ENCODE results near the gene PLPP1. TPM values are rescaled to one million over a fixed set of nuclear protein-coding genes. Genes with fewer than 3 reads are reported as not detected.
A peak's percentile ranks its signal among the peaks of the same experiment; 100 is the strongest.

PLPP1 gene
- total and polyA plus RNA-seq, 8 donors, result 56.2 to 93.6 (median 85.1) TPM

- TF ChIP-seq CTCF (IDR thresholded peaks at IDR 0.05), result no peak
- Histone ChIP-seq H3K36me3 (peaks cover 0 to 52% of the 10 kb centered on the region in 2 donors), H3K4me1 (peaks cover 0 to 13% of the 10 kb centered on the region in 2 donors), H3K9me3 (no peaks in the 10 kb centered on the region), H3K27ac (no peak overlapping the region), H3K4me3 (no peak overlapping the region), H3K27me3 (no peaks in the 10 kb centered on the region)
- DNase-seq (peak in 1 of 4 donors; percentile 19), ATAC-seq (peak; percentile 21)
- intact Hi-C loops (cut with DNase I), result no loop called here
These were observed 115.5 kb downstream of the PLPP1 start for GRCh38 chr5:55418994-55419968.

GRCh38 chr5:55416306-55416705, 118.5 kb downstream of the PLPP1 start:
- no peaks in the 10 kb centered on the region for H3K27me3 ChIP-seq
- peaks cover 0 to 37% of the 10 kb centered on the region in 2 donors for H3K36me3 ChIP-seq
- ATAC-seq, result no peak
- H3K4me1 ChIP-seq, result peaks cover 0 to 13% of the 10 kb centered on the region in 2 donors
- DNase-seq, result no peak
- no peak overlapping the region for H3K4me3 ChIP-seq
- intact Hi-C loops (cut with DNase I), result no loop called here
- TF ChIP-seq CTCF (IDR thresholded peaks at IDR 0.05), result no peak
- H3K9me3 ChIP-seq, result no peaks in the 10 kb centered on the region
- no peak overlapping the region for H3K27ac ChIP-seq

GRCh38 chr5:55415071-55415470, 119.7 kb downstream of the PLPP1 start:
- intact Hi-C loops (cut with DNase I), result no loop called here
- DNase-seq, result no peak
- Histone ChIP-seq H3K4me3 (no peak overlapping the region), H3K4me1 (peaks cover 5 to 13% of the 10 kb centered on the region in 2 donors), H3K36me3 (peaks cover 0 to 50% of the 10 kb centered on the region in 2 donors), H3K27me3 (no peaks in the 10 kb centered on the region), H3K9me3 (no peaks in the 10 kb centered on the region), H3K27ac (no peak overlapping the region)
- no peak for TF ChIP-seq CTCF (IDR thresholded peaks at IDR 0.05)
- no peak for ATAC-seq

GRCh38 chr5:55413644-55414043, 121.1 kb downstream of the PLPP1 start:
- H3K36me3 ChIP-seq, result peaks cover 0 to 51% of the 10 kb centered on the region in 2 donors
- H3K27ac ChIP-seq, result no peak overlapping the region
- peaks cover 0 to 5% of the 10 kb centered on the region in 2 donors for H3K4me1 ChIP-seq
- no peak overlapping the region for H3K4me3 ChIP-seq
- H3K27me3 ChIP-seq, result no peaks in the 10 kb centered on the region
- no peak for DNase-seq
- intact Hi-C loops (cut with DNase I), result no loop called here
- no peak for ATAC-seq
- no peaks in the 10 kb centered on the region for H3K9me3 ChIP-seq
- no peak for TF ChIP-seq CTCF (IDR thresholded peaks at IDR 0.05)

- no peak for ATAC-seq
- intact Hi-C loops (cut with DNase I), result no loop called here
- no peak overlapping the region for H3K4me3 ChIP-seq
- no peaks in the 10 kb centered on the region for H3K9me3 ChIP-seq
- no peak for DNase-seq
- no peaks in the 10 kb centered on the region for H3K27me3 ChIP-seq
- H3K4me1 ChIP-seq, result peaks cover 0 to 5% of the 10 kb centered on the region in 2 donors
- no peak for TF ChIP-seq CTCF (IDR thresholded peaks at IDR 0.05)
- H3K27ac ChIP-seq, result no peak overlapping the region
- peaks cover 0 to 44% of the 10 kb centered on the region in 2 donors for H3K36me3 ChIP-seq
These were observed 122.9 kb downstream of the PLPP1 start for GRCh38 chr5:55411876-55412275.

Measured in left lung (tissue), 10 donors.